DMS53 treated with DMSO at 0.1 percent for 48 hours (cell line): ENCODE results near the gene CAPS2.

Source experiments
- DNase-seq: peaks from one replicate; lab custom pipeline; 2025; ENCODE audit not compliant: unreplicated experiment; lab: John Stamatoyannopoulos, UW

The CAPS2 gene

GRCh38 chr12:75305412-75306332 lies 24.5 kb downstream of the CAPS2 start:
- DNase-seq, result no peak

DNA sequence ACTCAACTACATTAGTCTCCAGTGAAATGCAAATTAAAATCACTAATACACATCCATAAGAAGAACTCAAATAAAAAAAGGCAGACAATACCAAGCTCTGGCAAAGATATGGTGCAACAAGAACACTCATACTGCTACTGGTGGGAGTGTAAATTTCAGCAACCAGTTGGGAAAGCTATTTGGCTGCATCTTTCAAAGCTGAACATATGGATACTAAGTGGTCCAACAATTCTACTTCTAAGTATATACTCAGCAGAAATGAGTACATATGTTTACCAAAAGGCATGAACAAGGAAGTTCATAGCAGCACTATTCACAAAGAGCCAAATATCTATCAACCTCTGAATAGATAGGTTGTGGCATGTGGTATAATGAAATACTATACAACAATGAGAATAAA lies 27.3 kb downstream of the CAPS2 start:
- DNase-seq, result no peak

DNA sequence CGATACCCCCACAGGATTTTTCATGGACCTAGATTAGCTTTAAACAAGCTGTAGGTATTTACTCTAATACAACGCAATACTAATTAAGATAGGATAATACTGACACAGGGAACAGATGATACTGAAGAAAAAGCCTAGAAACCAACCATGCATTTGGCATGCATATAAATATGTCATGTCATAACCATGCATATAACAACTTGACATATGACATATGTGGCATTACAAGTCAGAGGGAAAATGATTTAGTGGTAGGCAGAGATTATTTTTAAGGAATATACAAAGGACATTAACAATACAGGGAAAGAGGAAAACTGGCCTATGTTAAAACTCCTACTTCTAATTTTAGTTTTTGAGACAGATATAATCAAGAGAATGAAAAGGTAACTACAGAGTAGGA lies 27.9 kb downstream of the CAPS2 start:
- DNase-seq, result no peak

DNA sequence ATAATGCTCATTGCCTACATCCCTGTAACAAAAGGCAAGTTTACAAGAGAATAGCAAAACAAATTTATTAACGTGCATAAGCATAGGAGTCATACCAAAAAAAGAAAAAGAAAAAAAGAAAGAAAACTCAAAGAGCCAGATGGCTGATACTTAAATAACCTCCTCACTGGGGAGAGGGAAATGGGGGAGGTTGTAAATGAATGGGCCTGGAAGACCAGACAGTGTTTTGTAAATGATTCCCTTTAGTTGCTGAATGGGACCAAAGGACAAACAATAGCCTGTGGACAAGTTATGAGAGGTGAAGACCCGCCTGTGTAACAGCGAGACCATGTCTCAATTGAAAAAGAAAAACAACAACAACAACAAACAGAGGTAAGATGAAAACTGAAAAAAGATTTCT lies 35.3 kb downstream of the CAPS2 start:
- no peak for DNase-seq

- DNase-seq, result no peak
Observed at GRCh38 chr12:75294336-75294735, 35.8 kb downstream of the CAPS2 start.

GRCh38 chr12:75291014-75291413 lies 39.1 kb downstream of the CAPS2 start:
- DNase-seq, result no peak

DNA sequence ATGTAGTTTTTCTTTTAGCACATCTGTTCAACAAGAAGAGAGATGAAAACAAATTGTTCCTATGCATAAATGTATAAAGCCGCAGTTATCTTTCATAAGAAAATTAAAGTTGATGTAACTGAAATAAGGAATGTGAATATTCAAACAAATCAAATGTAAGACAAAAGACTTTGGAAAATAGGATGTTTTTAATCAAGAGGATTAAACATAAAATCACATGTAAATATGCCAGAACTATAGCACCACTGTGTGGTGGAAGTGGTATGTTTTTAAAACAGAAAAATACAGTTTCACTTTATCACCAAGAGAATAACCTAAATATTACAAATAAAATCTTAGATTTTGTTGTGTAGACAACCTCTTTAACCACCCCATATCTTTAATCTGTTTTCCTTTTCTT lies 40.4 kb downstream of the CAPS2 start:
- DNase-seq, result peak; percentile 5

DNA sequence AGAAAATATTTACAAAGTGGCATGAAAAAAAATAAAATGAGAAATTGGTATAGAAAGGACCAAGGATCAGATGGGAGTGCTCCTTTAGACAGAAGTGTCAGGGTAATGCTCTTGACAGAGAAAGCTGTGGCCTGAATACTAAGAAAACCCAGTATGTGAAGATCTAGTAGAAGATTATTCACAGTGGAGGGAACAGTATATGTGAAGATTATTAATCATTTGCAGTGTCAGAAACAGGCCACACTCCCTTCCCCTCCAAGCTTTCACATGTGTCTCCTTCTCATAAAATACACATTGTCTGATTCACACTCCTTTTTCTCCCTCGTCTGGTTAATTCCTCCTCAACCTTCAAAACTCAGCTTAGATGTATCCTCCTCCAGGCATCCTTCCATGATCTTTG lies 41.3 kb downstream of the CAPS2 start:
- no peak for DNase-seq

DNA sequence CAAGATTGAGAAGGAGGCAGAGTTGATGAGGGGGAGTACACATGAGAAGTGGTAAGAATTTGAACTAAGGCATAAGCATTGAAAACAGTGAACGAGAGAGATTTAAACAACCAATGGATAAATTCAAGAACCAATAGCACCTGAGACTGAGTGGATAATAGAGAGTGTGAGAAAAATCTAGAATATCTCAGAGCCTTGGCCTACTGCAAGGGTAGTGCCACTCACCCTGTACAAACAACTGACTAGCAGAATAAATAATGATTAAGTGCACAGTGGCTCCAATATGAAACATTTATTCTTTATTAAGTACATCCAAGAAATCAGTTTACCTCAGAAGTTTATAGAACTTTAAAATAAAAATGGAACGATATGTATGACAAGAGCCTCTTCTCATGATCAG lies 54.4 kb downstream of the CAPS2 start:
- DNase-seq, result no peak

GRCh38 chr12:75271576-75271975 lies 58.5 kb downstream of the CAPS2 start:
- no peak for DNase-seq

DNA sequence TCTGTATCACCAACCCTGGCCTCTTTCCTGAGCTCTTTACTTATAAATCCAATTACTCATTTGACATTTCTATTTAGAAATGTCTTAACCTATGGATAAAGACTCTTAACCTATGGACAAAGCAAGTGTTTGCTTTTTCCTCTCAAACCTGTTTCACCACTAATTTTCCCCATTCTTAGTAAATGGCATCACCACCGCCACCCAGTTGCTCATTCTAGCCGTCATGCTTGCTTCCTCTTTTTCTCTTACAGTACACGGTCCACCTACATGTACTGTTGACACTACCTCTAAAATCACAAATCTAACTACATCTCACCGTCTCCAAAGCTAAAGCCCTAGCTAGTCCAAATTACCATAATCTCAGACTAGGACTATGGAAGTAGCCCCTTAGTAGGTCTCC lies 60.0 kb downstream of the CAPS2 start:
- DNase-seq, result peak; percentile 57

GRCh38 chr12:75269209-75269608 lies 60.9 kb downstream of the CAPS2 start:
- DNase-seq, result no peak

DNA sequence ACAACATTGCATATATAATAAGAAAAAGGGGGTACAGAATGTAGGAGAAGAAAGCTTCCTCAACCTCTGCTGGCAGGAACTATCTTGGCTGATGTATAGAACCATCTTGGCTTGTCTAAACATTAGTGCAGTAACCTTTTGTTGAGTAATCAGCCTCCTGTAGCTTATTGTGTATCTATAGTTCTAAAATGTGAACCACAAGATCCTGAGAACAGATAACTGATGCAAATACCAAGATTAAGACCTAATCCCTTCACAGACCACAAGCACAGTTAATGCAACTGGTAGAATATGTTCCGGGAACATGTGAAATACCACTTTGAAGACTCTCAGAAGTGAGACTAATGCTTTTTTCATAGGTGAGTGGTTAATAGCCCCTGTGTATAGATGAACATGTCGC lies 69.8 kb downstream of the CAPS2 start:
- no peak for DNase-seq

GRCh38 chr12:75259143-75259542 lies 71.0 kb downstream of the CAPS2 start:
- DNase-seq, result no peak

DNA sequence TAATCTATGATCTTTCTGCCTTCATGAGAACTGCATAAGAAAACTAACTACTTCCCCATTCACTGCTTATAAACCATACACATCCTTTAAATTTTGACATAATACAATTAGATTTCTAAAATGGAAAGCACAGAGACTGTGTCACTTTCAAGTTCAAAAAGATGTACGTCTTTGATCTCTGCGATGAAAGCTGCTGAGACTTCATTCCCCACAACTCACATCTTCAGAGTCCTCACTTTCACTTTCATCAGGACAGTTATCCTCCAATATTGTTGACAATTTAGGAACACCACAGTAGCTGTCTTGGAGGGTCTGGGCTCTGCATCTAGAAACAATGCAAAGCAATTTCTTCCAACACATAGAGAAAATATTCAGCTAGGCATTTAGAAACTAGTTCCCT lies 72.6 kb downstream of the CAPS2 start:
- no peak for DNase-seq

DNA sequence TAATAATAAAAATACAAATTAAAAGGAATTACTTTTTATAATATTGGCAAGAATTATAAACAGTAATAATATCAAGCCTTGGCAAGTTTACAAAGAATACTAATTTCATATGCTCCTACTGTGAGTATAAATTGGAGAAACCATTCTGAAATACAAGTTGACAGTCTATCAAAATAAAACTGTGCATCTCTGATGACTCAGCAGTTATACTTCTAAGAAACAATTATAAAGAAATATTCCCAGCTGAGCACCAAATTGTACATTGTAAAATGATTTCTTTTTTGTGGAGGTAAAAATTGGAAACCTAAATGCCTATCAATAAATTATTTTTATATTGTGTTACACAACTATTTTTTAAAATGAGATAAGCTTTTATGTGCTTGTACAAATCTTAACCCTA lies 85.0 kb downstream of the CAPS2 start:
- DNase-seq, result no peak

DNA sequence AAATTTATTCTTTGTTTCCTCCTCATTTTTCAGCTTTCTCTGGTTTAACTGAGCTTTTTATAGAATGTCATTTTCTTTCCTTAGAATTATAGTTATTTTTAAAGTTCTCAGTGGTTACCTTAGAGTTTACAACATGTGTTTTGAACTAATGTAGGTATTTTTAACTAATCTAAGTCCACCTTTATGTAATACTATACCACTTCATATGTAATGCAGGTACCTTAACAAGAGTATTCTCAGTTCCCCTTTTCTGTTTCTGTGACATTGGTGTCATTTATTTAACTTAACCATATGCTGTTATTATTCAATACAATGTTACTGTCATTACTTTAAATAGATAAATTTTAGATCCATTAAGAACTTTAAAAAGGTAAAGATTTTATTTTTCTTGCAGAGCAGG lies 90.1 kb downstream of the CAPS2 start:
- no peak for DNase-seq

GRCh38 chr12:75236206-75236605 lies 93.9 kb downstream of the CAPS2 start:
- no peak for DNase-seq

GRCh38 chr12:75227132-75227531 lies 103.0 kb downstream of the CAPS2 start:
- DNase-seq, result no peak
